B cell (primary cell): ENCODE results near the gene ACP3.

Experiments
- CTCF ChIP-seq: fragments of 200-600 bp; IDR thresholded peaks from one replicate; pipeline ENCODE4 v1.8.0; 2022; ENCODE audit warnings: antibody characterized with exemption, mild to moderate bottlenecking
- EZH2 ChIP-seq: IDR thresholded peaks from 2 replicates; pipeline ENCODE4 v1.6.1; 2012; ENCODE audit warnings: borderline replicate concordance, low read depth, mild to moderate bottlenecking, moderate library complexity, low read length; ENCODE audit not compliant: insufficient read depth, poor library complexity, severe bottlenecking

GRCh38 chr3:132273036-132273435 lies 44.2 kb upstream of the ACP3 start:
- no peak for TF ChIP-seq CTCF
- no peak for TF ChIP-seq EZH2
